K562 (cell line): Measurements from ENCODE around the gene CAMSAP3. TPM values are rescaled to one million over a fixed set of nuclear protein-coding genes. Genes with fewer than 3 reads are reported as not detected.

Experiments used
- ATAC-seq: fragments of 200-7000 bp; cut with Tn5 transposase; 3 replicates; pipeline ENCODE4 v1.9.1; 2020; ENCODE audit warnings: moderate library complexity
- BruUV-seq: library from RNA; stranded (reverse); fragments of 400-500 nt; replicated peaks from 2 replicates; lab custom pipeline; 2021; lab: Mats Ljungman, UMichigan
- CTCF ChIA-PET: fragments of 300-600 bp; formaldehyde crosslinking; extraction: SDS; loops from one replicate; lab custom pipeline; 2021; ENCODE audit warnings: low intra/inter-chr PET ratio; lab: Yijun Ruan, JAX
- POLR2A ChIA-PET: fragments of 300-600, 350-650 bp; sonication (Branson Sonifier 250); formaldehyde crosslinking; extraction: SDS; loops from one replicate; lab custom pipeline; 2021; ENCODE audit warnings: antibody characterized with exemption, inconsistent platforms; lab: Yijun Ruan, JAX
- DNase-seq, 4 experiments: peaks; one replicate each; pipeline versions ENCODE4 v3.0.0 to v3.0.0-alpha.2; 2011 to 2018; ENCODE audit warnings: low spot score in 3 of 4, mixed read lengths in 3 of 4; ENCODE audit errors: extremely low read depth in 1 of 4
- FAIRE-seq: peaks from 2 replicates; lab custom pipeline; 2011; peaks lifted over from hg19 to GRCh38; lab: Jason Lieb, UNC
- H2AFZ ChIP-seq: 2 replicates; pipeline ENCODE4 v1.6.0; 2011; ENCODE audit warnings: low read depth, low read length, control low read depth, inconsistent platforms
- H3K27ac ChIP-seq: fragments of 200-600 bp; 3 replicates; pipeline ENCODE4 v1.8.0; 2011; ENCODE audit warnings: low read depth, mild to moderate bottlenecking, control low read depth, inconsistent platforms, low read length, moderate library complexity, mixed read lengths; ENCODE audit errors: extremely low read depth
- H3K27me3 ChIP-seq, 2 experiments: fragments of 300-600 bp in 1 of 2; 2 replicates in 1 of 2; 3 replicates in 1 of 2; pipeline versions ENCODE4 v1.6.0 to v1.8.0; 2011; ENCODE audit warnings: inconsistent platforms in 2 of 2, low read length in 2 of 2, mild to moderate bottlenecking in 1 of 2, mixed read lengths in 1 of 2, moderate library complexity in 1 of 2; ENCODE audit not compliant: control insufficient read depth in 2 of 2, insufficient read depth in 2 of 2
- H3K36me3 ChIP-seq: fragments of 300-600 bp; 3 replicates; pipeline ENCODE4 v1.8.0; 2011; ENCODE audit warnings: mild to moderate bottlenecking, low read length, inconsistent platforms; ENCODE audit not compliant: control insufficient read depth, insufficient read depth
- H3K4me1 ChIP-seq, 2 experiments: fragments of 200-600 bp in 1 of 2; replicated peaks in 1 of 2; 2 replicates in 1 of 2; 3 replicates in 1 of 2; pipeline versions ENCODE4 v1.5.1 to v1.8.0; 2011; ENCODE audit warnings: inconsistent platforms in 2 of 2, low read length in 2 of 2, mild to moderate bottlenecking in 1 of 2, mixed read lengths in 1 of 2, moderate library complexity in 1 of 2; ENCODE audit not compliant: control insufficient read depth in 2 of 2, insufficient read depth in 2 of 2
- H3K4me2 ChIP-seq: 2 replicates; pipeline ENCODE4 v1.6.1; 2011; ENCODE audit warnings: low read length, control low read depth, inconsistent platforms, mixed read lengths; ENCODE audit not compliant: insufficient read depth
- H3K4me3 ChIP-seq: fragments of 200-600 bp; sonication (generic), shearing (Covaris generic); 2 replicates; pipeline ENCODE4 v1.5.1; 2016; ENCODE audit warnings: control low read depth, inconsistent platforms
- H3K79me2 ChIP-seq: fragments of 200-600 bp; 3 replicates; pipeline ENCODE4 v1.8.0; 2011; ENCODE audit warnings: low read length, inconsistent platforms; ENCODE audit not compliant: control insufficient read depth, insufficient read depth
- H3K9ac ChIP-seq, 2 experiments: 2 replicates each; pipeline versions ENCODE4 v1.6.0 to v1.6.1; 2011; ENCODE audit warnings: low read depth in 2 of 2, low read length in 2 of 2, control low read depth in 1 of 2, inconsistent platforms in 1 of 2, mild to moderate bottlenecking in 1 of 2, mixed read lengths in 1 of 2; ENCODE audit not compliant: insufficient read depth in 1 of 2
- H3K9me1 ChIP-seq: one replicate; pipeline ENCODE4 v1.6.0; 2011; ENCODE audit warnings: inconsistent platforms, mild to moderate bottlenecking, low read length, moderate library complexity; ENCODE audit not compliant: control insufficient read depth, insufficient read depth
- H3K9me3 ChIP-seq: replicated peaks from 2 replicates; pipeline ENCODE4 v1.5.1; 2011; ENCODE audit warnings: low read depth, low read length, inconsistent platforms; ENCODE audit not compliant: control insufficient read depth, insufficient read depth
- H4K20me1 ChIP-seq: replicated peaks from 2 replicates; pipeline ENCODE4 v1.6.1; 2011; ENCODE audit warnings: low read length, inconsistent platforms, mixed read lengths; ENCODE audit not compliant: control insufficient read depth, insufficient read depth
- CTBP1 ChIP-seq: fragments of 450-650 bp; IDR thresholded peaks from 2 replicates; pipeline ENCODE4 v1.6.1; 2016; ENCODE audit warnings: borderline replicate concordance
- GTF2E2 ChIP-seq: fragments of 200-800 bp; sonication (Bioruptor generic); IDR thresholded peaks from 2 replicates; pipeline ENCODE4 v1.6.1; 2016; ENCODE audit warnings: missing genetic modification characterization, missing compliant biosample characterization
- PTBP1 ChIP-seq: fragments of 200-400 bp; formaldehyde crosslinking; IDR thresholded peaks from 2 replicates; pipeline ENCODE4 v1.6.1; 2017; ENCODE audit warnings: low read depth, low read length
- TFAM ChIP-seq: fragments of 250-450 bp; sonication (Bioruptor Pico); conservative IDR thresholded peaks from 2 replicates; pipeline ENCODE4 v1.5.0; 2021; ENCODE audit warnings: mild to moderate bottlenecking, moderate library complexity
- ZC3H8 ChIP-seq: fragments of 450-650 bp; IDR thresholded peaks from 2 replicates; pipeline ENCODE4 v1.6.1; 2017
- WGBS: fragments of 100-300 bp; shearing (Covaris generic); methylation state at CpG from one replicate; pipeline ENCODE4 v1.1.6; 2016; ENCODE audit warnings: low coverage, mixed read lengths; ENCODE audit not compliant: insufficient coverage; ENCODE audit errors: missing lambda C conversion rate; 5-methylcytosine and 5-hydroxymethylcytosine counted together
- in situ Hi-C: fragments of 300-500 bp; cut with MboI; formaldehyde crosslinking; loops from 4 replicates; pipeline ENCODE4 v1.15.0; 2018; ENCODE audit warnings: inconsistent platforms, mixed read lengths
- intact Hi-C: fragments of 100-400 bp; cut with micrococcal nuclease; formaldehyde crosslinking; loops from 2 replicates; pipeline ENCODE4 v1.14.2; 2022
- polyA plus RNA-seq, 8 experiments: library from polyadenylated mRNA; depleted of rRNA in 4 of 8; stranded (reverse) in 5 of 8; unstranded in 3 of 8; fragments of >200 nt; fragmentation: Nextera tagmentation in 2 of 8; fragmentation: Illumina TruSeq in 1 of 8; extraction: Ambion mirVana in 2 of 8; extraction: Trizol in 1 of 8; gene quantifications; 2 replicates each; pipeline versions ENCODE4 v1.2.1 to v1.2.3, GENCODE V29; 2011 to 2014; ENCODE audit warnings: inconsistent platforms in 1 of 8, missing spikeins in 1 of 8
- total RNA-seq, 7 experiments: library from RNA; depleted of rRNA in 6 of 7; stranded (reverse); fragments of >200 nt in 6 of 7; fragmentation: Illumina TruSeq in 2 of 7; extraction: Trizol in 2 of 7; gene quantifications; 2 replicates each; pipeline versions ENCODE4 v1.2.1 to v1.2.3, GENCODE V29; 2011 to 2021; ENCODE audit warnings: low replicate concordance in 1 of 7
- TF ChIP-seq, protein P1 (sequence below): fragments of 450-650 bp; formaldehyde crosslinking; IDR thresholded peaks from 2 replicates; pipeline ENCODE4 v1.4.0; 2020; ENCODE audit warnings: mild to moderate bottlenecking, moderate library complexity
- TF ChIP-seq, protein P2 (sequence below): fragments of 450-650 bp; IDR thresholded peaks from 2 replicates; pipeline ENCODE4 v1.6.1; 2016; ENCODE audit warnings: mild to moderate bottlenecking
- TF ChIP-seq, protein P3 (sequence below): sonication (generic); formaldehyde crosslinking; IDR thresholded peaks from 2 replicates; pipeline ENCODE4 v1.8.0; 2022; ENCODE audit warnings: missing genetic modification reagents, mild to moderate bottlenecking, borderline replicate concordance
- TF ChIP-seq, protein P4 (sequence below): fragments of 250-450 bp; sonication (Bioruptor Pico); IDR thresholded peaks from 2 replicates; pipeline ENCODE4 v1.5.0; 2020; ENCODE audit warnings: mild to moderate bottlenecking, borderline replicate concordance
- TF ChIP-seq, protein P5 (sequence below): fragments of 250-450 bp; sonication (Bioruptor Pico); IDR thresholded peaks from 2 replicates; pipeline ENCODE4 v1.8.0; 2021; ENCODE audit warnings: mild to moderate bottlenecking, moderate library complexity

The CAMSAP3 gene
- total and polyA plus RNA-seq, 9 of the 15 experiments (the other 6 are each of a cell fraction or from before 2014, with no cell fraction given), result 0.01 to 0.89 (median 0.22) TPM; not detected in 1

DNA sequence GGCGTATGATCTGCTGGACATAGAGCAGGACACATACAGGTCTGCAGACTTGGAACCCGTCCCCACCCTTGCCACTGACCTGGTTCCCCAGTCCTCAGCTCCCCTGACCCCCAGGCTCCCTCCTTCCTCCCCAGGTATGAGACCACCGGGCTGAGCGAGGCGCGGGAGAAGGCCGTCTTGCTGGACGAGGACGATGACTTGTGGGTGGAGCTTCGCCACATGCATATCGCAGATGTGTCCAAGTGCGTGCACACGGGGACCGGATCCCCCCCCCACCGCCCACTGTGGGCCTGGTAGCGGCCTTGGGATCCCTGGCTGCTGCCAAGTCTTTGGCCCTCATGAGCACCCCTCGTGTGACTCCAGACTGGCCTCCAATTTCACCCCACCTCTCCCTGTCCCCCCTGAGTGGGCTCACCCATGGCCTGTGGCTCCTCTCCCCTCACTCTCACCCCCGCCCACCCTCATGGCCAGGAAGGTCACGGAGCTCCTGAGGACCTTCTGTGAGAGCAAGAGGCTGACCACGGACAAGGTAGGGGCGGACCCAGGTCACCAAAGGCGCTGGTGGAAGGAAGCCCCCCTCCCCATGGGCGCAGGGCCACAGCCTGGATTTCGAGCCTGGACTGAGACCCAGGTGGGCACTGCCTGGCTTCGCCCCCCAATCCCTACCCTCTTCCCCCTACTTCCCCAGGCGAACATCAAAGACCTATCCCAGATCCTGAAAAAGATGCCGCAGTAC lies 46.8 kb downstream of the CAMSAP3 start:
- H3K4me2 ChIP-seq, result no peak overlapping the region
- intact Hi-C loops, result no loop called here
- H3K4me3 ChIP-seq, result no peak overlapping the region
- H3K9me3 ChIP-seq, result peaks cover 6% of the 10 kb centered on the region; the same call in 1 of the 2 replicates
- no peaks in the 10 kb centered on the region; a peak in 1 of 5 replicates for H3K27me3 ChIP-seq
- no peak for FAIRE-seq
- no peak overlapping the region for H3K27ac ChIP-seq
- no peaks in the 10 kb centered on the region for H3K9me1 ChIP-seq
- peaks cover 31% of the 10 kb centered on the region for H3K79me2 ChIP-seq
- no peak for ATAC-seq
- no peak overlapping the region for H2AFZ ChIP-seq
- no peak for DNase-seq
- 92% methylated on average over 20 of the region's 27 CpGs for WGBS
- H4K20me1 ChIP-seq, result peaks cover 21% of the 10 kb centered on the region
- peaks cover 75% of the 10 kb centered on the region; the same call in 2 of the 3 replicates for H3K36me3 ChIP-seq
- H3K9ac ChIP-seq, result 0 out of 4 replicates have a peak overlapping the region, but pooled peaks of 1 of the 2 experiments have one; percentile 14
- ChIA-PET POLR2A (interaction anchor here (0.5 to 1.1 kb wide), 3 partner anchors 13 to 116 kb away, joined by 3 read pairs; partner anchors contain the start of genes PET100 and XAB2), CTCF (no interaction called here)
- no TSS peak for BruUV-seq
- in situ Hi-C loops, result no loop called here
- H3K4me1 ChIP-seq, result peaks cover 3 to 75% of the 10 kb centered on the region in 2 experiments; a peak in 4 of 5 replicates
- TF ChIP-seq, protein P1, sequence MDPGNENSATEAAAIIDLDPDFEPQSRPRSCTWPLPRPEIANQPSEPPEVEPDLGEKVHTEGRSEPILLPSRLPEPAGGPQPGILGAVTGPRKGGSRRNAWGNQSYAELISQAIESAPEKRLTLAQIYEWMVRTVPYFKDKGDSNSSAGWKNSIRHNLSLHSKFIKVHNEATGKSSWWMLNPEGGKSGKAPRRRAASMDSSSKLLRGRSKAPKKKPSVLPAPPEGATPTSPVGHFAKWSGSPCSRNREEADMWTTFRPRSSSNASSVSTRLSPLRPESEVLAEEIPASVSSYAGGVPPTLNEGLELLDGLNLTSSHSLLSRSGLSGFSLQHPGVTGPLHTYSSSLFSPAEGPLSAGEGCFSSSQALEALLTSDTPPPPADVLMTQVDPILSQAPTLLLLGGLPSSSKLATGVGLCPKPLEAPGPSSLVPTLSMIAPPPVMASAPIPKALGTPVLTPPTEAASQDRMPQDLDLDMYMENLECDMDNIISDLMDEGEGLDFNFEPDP (CRISPR knock-in tag), result no peak
- TF ChIP-seq, protein P2, sequence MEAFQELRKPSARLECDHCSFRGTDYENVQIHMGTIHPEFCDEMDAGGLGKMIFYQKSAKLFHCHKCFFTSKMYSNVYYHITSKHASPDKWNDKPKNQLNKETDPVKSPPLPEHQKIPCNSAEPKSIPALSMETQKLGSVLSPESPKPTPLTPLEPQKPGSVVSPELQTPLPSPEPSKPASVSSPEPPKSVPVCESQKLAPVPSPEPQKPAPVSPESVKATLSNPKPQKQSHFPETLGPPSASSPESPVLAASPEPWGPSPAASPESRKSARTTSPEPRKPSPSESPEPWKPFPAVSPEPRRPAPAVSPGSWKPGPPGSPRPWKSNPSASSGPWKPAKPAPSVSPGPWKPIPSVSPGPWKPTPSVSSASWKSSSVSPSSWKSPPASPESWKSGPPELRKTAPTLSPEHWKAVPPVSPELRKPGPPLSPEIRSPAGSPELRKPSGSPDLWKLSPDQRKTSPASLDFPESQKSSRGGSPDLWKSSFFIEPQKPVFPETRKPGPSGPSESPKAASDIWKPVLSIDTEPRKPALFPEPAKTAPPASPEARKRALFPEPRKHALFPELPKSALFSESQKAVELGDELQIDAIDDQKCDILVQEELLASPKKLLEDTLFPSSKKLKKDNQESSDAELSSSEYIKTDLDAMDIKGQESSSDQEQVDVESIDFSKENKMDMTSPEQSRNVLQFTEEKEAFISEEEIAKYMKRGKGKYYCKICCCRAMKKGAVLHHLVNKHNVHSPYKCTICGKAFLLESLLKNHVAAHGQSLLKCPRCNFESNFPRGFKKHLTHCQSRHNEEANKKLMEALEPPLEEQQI, result no peak
- no peak for TF ChIP-seq PTBP1
- TF ChIP-seq, protein P3, sequence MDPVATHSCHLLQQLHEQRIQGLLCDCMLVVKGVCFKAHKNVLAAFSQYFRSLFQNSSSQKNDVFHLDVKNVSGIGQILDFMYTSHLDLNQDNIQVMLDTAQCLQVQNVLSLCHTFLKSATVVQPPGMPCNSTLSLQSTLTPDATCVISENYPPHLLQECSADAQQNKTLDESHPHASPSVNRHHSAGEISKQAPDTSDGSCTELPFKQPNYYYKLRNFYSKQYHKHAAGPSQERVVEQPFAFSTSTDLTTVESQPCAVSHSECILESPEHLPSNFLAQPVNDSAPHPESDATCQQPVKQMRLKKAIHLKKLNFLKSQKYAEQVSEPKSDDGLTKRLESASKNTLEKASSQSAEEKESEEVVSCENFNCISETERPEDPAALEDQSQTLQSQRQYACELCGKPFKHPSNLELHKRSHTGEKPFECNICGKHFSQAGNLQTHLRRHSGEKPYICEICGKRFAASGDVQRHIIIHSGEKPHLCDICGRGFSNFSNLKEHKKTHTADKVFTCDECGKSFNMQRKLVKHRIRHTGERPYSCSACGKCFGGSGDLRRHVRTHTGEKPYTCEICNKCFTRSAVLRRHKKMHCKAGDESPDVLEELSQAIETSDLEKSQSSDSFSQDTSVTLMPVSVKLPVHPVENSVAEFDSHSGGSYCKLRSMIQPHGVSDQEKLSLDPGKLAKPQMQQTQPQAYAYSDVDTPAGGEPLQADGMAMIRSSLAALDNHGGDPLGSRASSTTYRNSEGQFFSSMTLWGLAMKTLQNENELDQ (CRISPR knock-in tag), result no peak
- TF ChIP-seq, protein P4, sequence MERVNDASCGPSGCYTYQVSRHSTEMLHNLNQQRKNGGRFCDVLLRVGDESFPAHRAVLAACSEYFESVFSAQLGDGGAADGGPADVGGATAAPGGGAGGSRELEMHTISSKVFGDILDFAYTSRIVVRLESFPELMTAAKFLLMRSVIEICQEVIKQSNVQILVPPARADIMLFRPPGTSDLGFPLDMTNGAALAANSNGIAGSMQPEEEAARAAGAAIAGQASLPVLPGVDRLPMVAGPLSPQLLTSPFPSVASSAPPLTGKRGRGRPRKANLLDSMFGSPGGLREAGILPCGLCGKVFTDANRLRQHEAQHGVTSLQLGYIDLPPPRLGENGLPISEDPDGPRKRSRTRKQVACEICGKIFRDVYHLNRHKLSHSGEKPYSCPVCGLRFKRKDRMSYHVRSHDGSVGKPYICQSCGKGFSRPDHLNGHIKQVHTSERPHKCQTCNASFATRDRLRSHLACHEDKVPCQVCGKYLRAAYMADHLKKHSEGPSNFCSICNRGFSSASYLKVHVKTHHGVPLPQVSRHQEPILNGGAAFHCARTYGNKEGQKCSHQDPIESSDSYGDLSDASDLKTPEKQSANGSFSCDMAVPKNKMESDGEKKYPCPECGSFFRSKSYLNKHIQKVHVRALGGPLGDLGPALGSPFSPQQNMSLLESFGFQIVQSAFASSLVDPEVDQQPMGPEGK, result no peak
- TF ChIP-seq, protein P5, sequence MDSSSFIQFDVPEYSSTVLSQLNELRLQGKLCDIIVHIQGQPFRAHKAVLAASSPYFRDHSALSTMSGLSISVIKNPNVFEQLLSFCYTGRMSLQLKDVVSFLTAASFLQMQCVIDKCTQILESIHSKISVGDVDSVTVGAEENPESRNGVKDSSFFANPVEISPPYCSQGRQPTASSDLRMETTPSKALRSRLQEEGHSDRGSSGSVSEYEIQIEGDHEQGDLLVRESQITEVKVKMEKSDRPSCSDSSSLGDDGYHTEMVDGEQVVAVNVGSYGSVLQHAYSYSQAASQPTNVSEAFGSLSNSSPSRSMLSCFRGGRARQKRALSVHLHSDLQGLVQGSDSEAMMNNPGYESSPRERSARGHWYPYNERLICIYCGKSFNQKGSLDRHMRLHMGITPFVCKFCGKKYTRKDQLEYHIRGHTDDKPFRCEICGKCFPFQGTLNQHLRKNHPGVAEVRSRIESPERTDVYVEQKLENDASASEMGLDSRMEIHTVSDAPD (CRISPR knock-in tag), result no peak
- TF ChIP-seq ZC3H8, result no peak
- no peak for TF ChIP-seq GTF2E2 (tag)
- TF ChIP-seq CTBP1, result no peak
- no peak for TF ChIP-seq TFAM (CRISPR knock-in tag)
